GM23338 (cell line): ENCODE results near the gene CDH8. TPM values are rescaled to one million over a fixed set of nuclear protein-coding genes. Genes with fewer than 3 reads are reported as not detected.

Experiments
- ATAC-seq: fragments of 200-7000 bp; cut with Tn5 transposase; 3 replicates; pipeline ENCODE4 v1.9.1; 2020
- DNase-seq: peaks from one replicate; pipeline ENCODE4 v3.0.0-alpha.2; 2015; ENCODE audit warnings: low spot score
- H2AFZ ChIP-seq: fragments of 200-600 bp; sonication (generic); 2 replicates; pipeline ENCODE4 v1.8.0; 2016; ENCODE audit warnings: antibody characterized with exemption, mild to moderate bottlenecking, moderate library complexity
- H3F3A ChIP-seq: fragments of 200-600 bp; sonication (generic); replicated peaks from 2 replicates; pipeline ENCODE4 v1.8.0; 2017; ENCODE audit warnings: antibody characterized with exemption, mixed run types, low read depth
- H3K27ac ChIP-seq: fragments of 200-600 bp; sonication (generic); 2 replicates; pipeline ENCODE4 v1.6.1; 2016; ENCODE audit warnings: low read depth
- H3K27me3 ChIP-seq: fragments of 200-600 bp; sonication (generic); 2 replicates; pipeline ENCODE4 v1.8.0; 2016; ENCODE audit warnings: mild to moderate bottlenecking, mixed run types, moderate library complexity; ENCODE audit not compliant: insufficient read depth
- H3K36me3 ChIP-seq: fragments of 200-600 bp; sonication (generic); 2 replicates; pipeline ENCODE4 v1.8.0; 2016; ENCODE audit warnings: mild to moderate bottlenecking; ENCODE audit not compliant: insufficient read depth
- H3K4me1 ChIP-seq: fragments of 200-600 bp; sonication (generic); 2 replicates; pipeline ENCODE4 v1.8.0; 2016; ENCODE audit warnings: mild to moderate bottlenecking, moderate library complexity; ENCODE audit not compliant: insufficient read depth
- H3K4me2 ChIP-seq: fragments of 200-600 bp; sonication (generic); 2 replicates; pipeline ENCODE4 v1.7.1; 2017; ENCODE audit warnings: mixed run types
- H3K4me3 ChIP-seq: fragments of 200-600 bp; sonication (generic); 2 replicates; pipeline ENCODE4 v1.6.1; 2016; ENCODE audit warnings: mixed run types
- H3K79me2 ChIP-seq: fragments of 200-600 bp; sonication (generic); replicated peaks from 2 replicates; pipeline ENCODE4 v1.8.0; 2017; ENCODE audit warnings: mild to moderate bottlenecking; ENCODE audit not compliant: insufficient read depth
- H3K9me2 ChIP-seq: fragments of 200-600 bp; sonication (generic); 2 replicates; pipeline ENCODE4 v1.8.0; 2017; ENCODE audit not compliant: insufficient read depth
- H4K20me1 ChIP-seq: fragments of 200-600 bp; sonication (generic); replicated peaks from 2 replicates; pipeline ENCODE4 v1.8.0; 2017; ENCODE audit warnings: mild to moderate bottlenecking; ENCODE audit not compliant: insufficient read depth
- H3K27ac Mint-ChIP-seq: 2 replicates; pipeline ENCODE4 v1.8.0; 2020; ENCODE audit warnings: inconsistent platforms, mild to moderate bottlenecking, moderate library complexity, mixed read lengths
- H3K27me3 Mint-ChIP-seq: 3 replicates; pipeline ENCODE4 v1.8.0; 2022; ENCODE audit warnings: low read depth, mild to moderate bottlenecking, moderate library complexity, mixed read lengths, inconsistent platforms; ENCODE audit not compliant: insufficient read depth, poor library complexity
- H3K36me3 Mint-ChIP-seq: 3 replicates; pipeline ENCODE4 v1.8.0; 2021; ENCODE audit warnings: low read depth, mild to moderate bottlenecking, inconsistent platforms, moderate library complexity, mixed read lengths
- H3K4me1 Mint-ChIP-seq: 3 replicates; pipeline ENCODE4 v1.8.0; 2020; ENCODE audit warnings: mild to moderate bottlenecking, inconsistent platforms, mixed read lengths
- H3K4me3 Mint-ChIP-seq: 3 replicates; pipeline ENCODE4 v1.8.0; 2021; ENCODE audit warnings: moderate library complexity, mild to moderate bottlenecking, inconsistent platforms, mixed read lengths
- H3K9me3 Mint-ChIP-seq: 3 replicates; pipeline ENCODE4 v1.8.0; 2020; ENCODE audit warnings: moderate library complexity, mild to moderate bottlenecking, inconsistent platforms, mixed read lengths
- CREB1 ChIP-seq: fragments of 250-450 bp; sonication (Bioruptor Pico); IDR thresholded peaks from 2 replicates; pipeline ENCODE4 v1.5.0; 2020; ENCODE audit warnings: low read depth, mild to moderate bottlenecking, moderate library complexity
- CTCF ChIP-seq, 2 experiments: fragments of 200-600 bp in 1 of 2; sonication (generic) in 1 of 2; conservative IDR thresholded peaks; 2 replicates each; pipeline versions ENCODE4 v1.5.1 to v1.6.1; 2016 to 2017; ENCODE audit warnings: antibody characterized with exemption in 2 of 2, low read depth in 2 of 2, mild to moderate bottlenecking in 2 of 2, moderate library complexity in 1 of 2
- ETS1 ChIP-seq: IDR thresholded peaks from 2 replicates; pipeline ENCODE4 v1.6.1; 2016; ENCODE audit warnings: antibody characterized with exemption
- EZH2 ChIP-seq: fragments of 200-600 bp; sonication (generic); IDR thresholded peaks from one replicate; pipeline ENCODE4 v1.8.0; 2017; ENCODE audit warnings: antibody characterized with exemption, mild to moderate bottlenecking, low read depth; ENCODE audit not compliant: unreplicated experiment
- EZH2phosphoT487 ChIP-seq: fragments of 200-600 bp; sonication (generic); IDR thresholded peaks from one replicate; pipeline ENCODE4 v1.8.1; 2018; ENCODE audit warnings: antibody characterized with exemption; ENCODE audit not compliant: unreplicated experiment
- JUNB ChIP-seq: IDR thresholded peaks from one replicate; pipeline ENCODE4 v1.6.1; 2016; ENCODE audit warnings: antibody characterized with exemption; ENCODE audit not compliant: unreplicated experiment
- NANOG ChIP-seq: IDR thresholded peaks from 2 replicates; pipeline ENCODE4 v1.6.1; 2016; ENCODE audit warnings: antibody characterized with exemption, borderline replicate concordance
- REST ChIP-seq: IDR thresholded peaks from one replicate; pipeline ENCODE4 v1.6.1; 2018; ENCODE audit warnings: antibody characterized with exemption; ENCODE audit not compliant: unreplicated experiment
- STAT1 ChIP-seq: IDR thresholded peaks from one replicate; pipeline ENCODE4 v1.6.1; 2016; ENCODE audit warnings: antibody characterized with exemption; ENCODE audit not compliant: unreplicated experiment
- ZNF114 ChIP-seq: fragments of 250-450 bp; sonication (Bioruptor Pico); IDR thresholded peaks from 2 replicates; pipeline ENCODE4 v1.5.0; 2020; ENCODE audit warnings: mild to moderate bottlenecking, moderate library complexity
- ZNF331 ChIP-seq: fragments of 250-450 bp; sonication (Bioruptor Pico); IDR thresholded peaks from 2 replicates; pipeline ENCODE4 v1.5.0; 2020; ENCODE audit warnings: low read depth, mild to moderate bottlenecking, moderate library complexity
- ZNF462 ChIP-seq: fragments of 250-450 bp; sonication (Bioruptor Pico); IDR thresholded peaks from 2 replicates; pipeline ENCODE4 v1.5.0; 2020; ENCODE audit warnings: mild to moderate bottlenecking, moderate library complexity
- polyA plus RNA-seq: library from polyadenylated mRNA; unstranded; fragments of >200 nt; fragmentation: Nextera tagmentation; extraction: Ambion mirVana; gene quantifications from 2 replicates; pipeline ENCODE4 v1.2.1, GENCODE V29; 2016
- total RNA-seq: library from RNA; depleted of rRNA; stranded (reverse); fragments of >200 nt; shearing (Covaris generic); gene quantifications from 2 replicates; pipeline ENCODE4 v1.2.3, GENCODE V29; 2014

The CDH8 gene
- total and polyA plus RNA-seq, 2 experiments from 2014 or later, result 10.2 to 11.7 TPM

- H4K20me1 ChIP-seq, result no peaks in the 10 kb centered on the region
Measured at GRCh38 chr16:62038646-62039045, 2.4 kb upstream of the CDH8 start.

More at GRCh38 chr16:62038646-62039045, 2.4 kb upstream of the CDH8 start:
- no peaks in the 10 kb centered on the region for H3K79me2 ChIP-seq
- H3F3A ChIP-seq, result no peaks in the 10 kb centered on the region; the same call in 1 of the 2 replicates
- Mint-ChIP-seq H3K9me3 (no peaks in the 10 kb centered on the region), H3K27me3 (peaks cover 53% of the 10 kb centered on the region), H3K4me3 (no peak overlapping the region), H3K27ac (no peak overlapping the region), H3K36me3 (no peaks in the 10 kb centered on the region), H3K4me1 (peaks cover 39% of the 10 kb centered on the region)
- no peaks in the 10 kb centered on the region for H3K9me2 ChIP-seq
- peaks cover 56% of the 10 kb centered on the region for H3K27me3 ChIP-seq
- no peaks in the 10 kb centered on the region for H3K36me3 ChIP-seq
- H3K4me1 ChIP-seq, result peaks cover 31% of the 10 kb centered on the region
- H3K27ac ChIP-seq, result no peak overlapping the region
- no peak for DNase-seq
- peak overlapping the region; percentile 35; the same call in 1 of the 2 replicates for H3K4me2 ChIP-seq
- no peak for ATAC-seq
- TF ChIP-seq CREB1, result no peak
- TF ChIP-seq STAT1, result no peak
- TF ChIP-seq JUNB, result no peak
- no peak for TF ChIP-seq CTCF (conservative IDR thresholded peaks at IDR 0.05; ENCODE audit: low read depth in 2 of 2)
- no peak for TF ChIP-seq ETS1
- TF ChIP-seq EZH2phosphoT487, result no peak
- no peak for TF ChIP-seq NANOG
- TF ChIP-seq ZNF331 (CRISPR knock-in tag), result no peak
- no peak for TF ChIP-seq ZNF114 (CRISPR knock-in tag)
- TF ChIP-seq EZH2, result no peak
- TF ChIP-seq ZNF462 (CRISPR knock-in tag), result no peak
- TF ChIP-seq REST, result no peak
- no peak overlapping the region for H2AFZ ChIP-seq
- H3K4me3 ChIP-seq, result no peak overlapping the region
